ENCODE results near the gene KIAA1671.
A peak's percentile ranks its signal among the peaks of the same experiment; 100 is the strongest.
"Not testable (repeated sequence)": the region's sequence is repeated elsewhere in the genome, so short reads cannot be mapped to it uniquely, and the experiment has no call there.

The KIAA1671 gene

DNA sequence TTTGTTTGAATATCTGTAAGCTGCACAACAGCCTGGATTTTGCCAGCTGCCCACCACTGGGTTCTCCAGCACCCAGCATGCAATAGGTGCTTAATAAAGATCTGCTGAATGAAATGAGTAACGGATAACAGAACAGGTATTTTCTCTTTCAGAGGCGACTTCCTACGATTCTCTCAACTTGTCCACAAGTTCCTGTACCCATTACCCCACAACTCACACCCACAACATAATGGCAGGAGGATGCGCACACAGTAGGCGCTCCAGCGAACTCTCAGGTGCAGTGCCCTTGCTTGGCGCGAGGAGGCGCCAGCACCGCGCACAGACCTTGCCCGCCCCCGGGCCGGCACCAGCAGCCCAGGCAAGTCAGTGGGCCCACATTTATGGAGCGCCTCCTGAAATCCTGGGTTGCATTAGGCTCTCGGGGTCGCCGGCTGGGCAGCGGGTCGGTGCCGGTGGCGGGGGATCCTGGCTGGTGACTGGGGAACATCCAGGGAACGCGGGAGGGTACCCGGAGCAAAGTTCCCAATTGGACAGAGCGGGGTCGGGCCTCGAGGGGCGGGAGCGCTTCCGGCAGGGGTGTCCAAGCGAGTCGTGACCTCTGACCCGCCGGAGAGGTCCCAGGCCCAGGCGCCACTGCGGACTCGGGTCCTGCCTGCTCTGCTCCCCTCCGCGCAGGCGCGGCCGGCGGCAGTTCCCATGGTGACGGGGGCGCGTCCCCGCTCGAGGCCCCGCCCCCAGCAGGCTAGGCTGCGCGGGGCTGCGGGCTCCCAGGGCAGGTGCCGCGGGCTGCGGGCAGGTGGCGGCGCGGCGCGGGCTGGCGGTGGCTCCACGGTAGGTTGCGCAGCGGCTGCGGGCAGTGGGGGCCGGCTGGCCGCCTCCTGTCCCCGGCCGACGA, at the start of gene KIAA1671:
KIAA1671 (plus strand) TSS at position 775 of the 895 bp plus-strand sequence. CDS start 75,284 bp downstream, outside the sequence.
- DNase-seq (ENCODE audit: low read depth in 3 of 3, low spot score in 1 of 3), result peak; percentile 69 to 84 (median 71)

DNA sequence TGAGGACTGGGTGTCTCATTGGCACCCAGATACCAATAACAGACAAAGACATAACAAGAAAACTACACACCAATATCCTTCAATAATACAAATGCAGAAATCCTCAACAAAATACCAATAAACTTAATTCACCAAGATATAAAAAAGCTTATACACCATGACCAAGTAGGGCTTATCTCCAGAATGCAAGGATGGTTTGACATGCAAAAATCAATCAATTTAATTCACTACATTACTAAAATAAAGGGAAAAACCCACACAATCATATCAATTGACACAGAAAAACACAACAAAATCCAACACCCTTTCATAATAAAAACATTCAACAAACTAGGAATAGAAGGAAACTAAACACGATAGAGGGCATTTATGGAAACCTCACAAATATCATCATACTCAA, 46.6 kb upstream of the KIAA1671 start:
- no peak for DNase-seq (ENCODE audit: low read depth in 3 of 3, low spot score in 1 of 3)

DNA sequence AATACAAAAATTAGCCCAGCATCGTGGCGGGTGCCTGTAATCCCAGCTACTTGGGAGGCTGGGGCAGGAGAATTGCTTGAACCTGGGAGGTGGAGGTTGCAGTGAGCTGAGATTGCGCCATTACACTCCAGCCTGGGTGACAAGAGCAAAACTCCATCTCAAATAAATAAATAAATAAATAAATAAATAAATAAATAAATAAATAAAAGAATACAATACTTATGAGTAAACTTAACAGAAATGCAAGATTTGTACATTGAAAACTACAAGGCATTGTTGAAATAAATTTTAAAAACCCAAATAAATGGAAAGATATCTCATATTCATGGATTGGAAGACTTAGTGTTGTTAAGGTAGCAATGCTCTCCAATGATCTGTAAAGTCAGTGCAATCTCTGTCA, 45.4 kb upstream of the KIAA1671 start:
- DNase-seq (ENCODE audit: low read depth in 3 of 3, low spot score in 1 of 3), result not testable (repeated sequence)

DNA sequence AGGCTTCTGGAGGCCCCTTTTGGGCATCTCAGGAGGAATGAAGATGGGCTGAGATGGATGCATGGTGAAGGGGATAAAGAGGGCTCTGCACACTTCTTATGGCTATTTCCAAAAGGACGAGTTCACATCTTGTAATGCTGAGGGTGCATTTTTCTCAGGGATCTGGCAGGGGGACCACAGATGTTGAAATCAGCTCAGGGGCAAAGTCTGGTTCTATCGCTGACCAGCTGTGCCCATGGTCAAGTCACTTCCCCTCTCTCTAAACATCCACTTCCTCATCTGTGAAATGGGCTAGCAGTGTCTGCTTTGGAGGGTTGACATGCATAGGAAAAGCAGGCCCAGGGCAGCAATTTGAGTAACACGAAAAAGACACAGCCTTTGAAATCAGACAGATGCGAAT, 32.5 kb upstream of the KIAA1671 start:
- no peak for DNase-seq (ENCODE audit: low read depth in 3 of 3, low spot score in 1 of 3)

DNA sequence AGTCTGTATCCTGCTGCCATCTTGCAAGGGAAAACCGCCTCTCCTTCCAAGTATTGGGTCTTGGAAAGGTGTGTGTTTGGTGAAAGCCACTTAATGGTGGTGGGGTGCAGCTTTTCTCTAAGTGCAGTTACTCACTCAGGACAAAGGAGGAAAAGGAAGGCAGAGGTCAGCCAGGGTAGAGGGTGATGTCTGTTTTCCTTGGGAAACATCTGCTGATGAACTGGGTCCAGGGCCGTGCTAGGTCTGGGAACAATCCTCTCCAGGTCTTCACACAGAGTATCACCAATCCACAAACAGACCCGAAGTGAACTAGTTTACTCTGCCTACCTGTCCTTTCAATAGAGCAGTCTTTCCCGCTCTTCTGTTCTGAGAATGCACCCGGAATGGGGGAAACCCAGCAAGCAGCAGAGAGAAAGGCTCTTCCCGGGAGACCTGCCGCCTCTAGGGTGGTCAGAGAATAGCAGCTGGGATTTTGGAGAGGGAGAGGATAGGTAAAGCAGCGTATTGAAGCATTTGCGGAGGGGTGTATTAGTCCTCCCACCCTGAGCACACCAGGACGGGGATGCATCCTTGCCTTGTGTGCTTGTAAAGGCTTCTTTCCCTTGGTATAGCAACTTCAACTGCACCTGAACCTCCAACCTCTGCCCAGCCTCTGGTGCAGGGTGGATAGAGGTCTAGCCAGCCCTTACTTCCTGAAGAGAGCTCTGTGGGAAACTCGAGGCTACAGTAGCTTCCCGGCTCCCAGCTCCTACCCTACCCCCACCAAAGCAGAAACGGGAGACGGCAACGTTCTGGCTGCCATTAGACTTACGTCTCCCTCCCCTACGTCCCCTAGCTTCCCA, 26.7 kb upstream of the KIAA1671 start:
- DNase-seq (ENCODE audit: low read depth in 3 of 3, low spot score in 1 of 3), result no peak

- no peak for DNase-seq (ENCODE audit: low read depth in 3 of 3, low spot score in 1 of 3)
Measured at GRCh38 chr22:24926428-24926725, 26.1 kb upstream of the KIAA1671 start.

DNA sequence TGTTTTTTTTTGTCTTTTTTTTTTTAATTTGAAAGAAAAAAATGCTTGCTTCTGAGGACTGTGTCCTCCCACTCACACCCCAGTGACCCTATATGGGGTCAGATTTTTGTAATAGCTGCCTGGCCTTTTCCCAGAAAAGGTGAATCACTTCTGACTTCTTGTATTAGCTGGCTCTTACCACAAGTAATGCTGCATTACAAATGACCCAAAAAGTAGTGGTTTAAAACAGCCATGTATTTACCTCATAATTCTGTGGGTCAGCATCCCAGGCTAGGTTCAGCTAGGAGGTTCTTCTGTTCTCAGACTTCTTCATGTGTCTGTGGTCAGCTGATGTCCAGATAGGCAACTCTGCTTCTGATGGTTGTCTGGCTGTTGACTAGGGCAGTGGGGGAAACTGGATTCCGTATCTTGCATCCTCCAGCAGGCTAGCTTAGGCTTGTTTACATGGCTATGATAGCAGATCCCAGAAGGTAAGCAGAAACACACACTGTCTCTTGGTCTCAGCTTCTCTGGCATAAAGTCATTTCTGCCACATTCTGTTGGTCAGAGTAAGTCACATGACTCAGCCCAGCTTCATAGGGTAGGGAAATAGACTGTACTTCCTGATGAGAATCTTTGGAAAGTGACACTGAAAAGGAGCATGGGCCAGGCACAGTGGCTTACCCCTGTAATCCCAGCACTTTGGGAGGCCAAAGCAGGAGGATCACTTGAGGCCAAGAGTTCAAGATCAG, 25.5 kb upstream of the KIAA1671 start:
- DNase-seq (ENCODE audit: low read depth in 3 of 3, low spot score in 1 of 3), result no peak

- DNase-seq (ENCODE audit: low read depth in 3 of 3, low spot score in 1 of 3), result no peak
Measured at GRCh38 chr22:24928322-24928721, 24.2 kb upstream of the KIAA1671 start.

DNA sequence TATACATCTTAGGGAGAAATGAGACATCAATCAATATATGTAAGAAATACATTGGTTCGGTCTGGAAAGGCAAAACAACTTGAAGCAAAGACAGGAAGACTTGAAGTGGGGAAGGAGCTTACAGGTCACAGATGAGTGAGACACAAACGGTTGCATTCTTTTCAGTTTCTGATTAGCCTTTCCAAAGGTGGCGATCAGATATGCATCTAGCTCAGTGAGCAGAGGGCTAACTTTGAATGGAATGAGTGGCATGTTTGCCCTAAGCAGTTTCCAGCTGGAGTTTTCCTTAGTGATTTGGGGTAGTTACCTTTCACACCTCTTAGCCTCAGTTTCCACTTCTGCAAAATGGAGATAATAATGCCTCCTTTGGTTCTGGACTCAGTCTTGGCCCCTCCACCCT, 21.8 kb upstream of the KIAA1671 start:
- no peak for DNase-seq (ENCODE audit: low read depth in 3 of 3, low spot score in 1 of 3)

GRCh38 chr22:24935771-24936483, 16.6 kb upstream of the KIAA1671 start:
- no peak for DNase-seq (ENCODE audit: low read depth in 3 of 3, low spot score in 1 of 3)

DNA sequence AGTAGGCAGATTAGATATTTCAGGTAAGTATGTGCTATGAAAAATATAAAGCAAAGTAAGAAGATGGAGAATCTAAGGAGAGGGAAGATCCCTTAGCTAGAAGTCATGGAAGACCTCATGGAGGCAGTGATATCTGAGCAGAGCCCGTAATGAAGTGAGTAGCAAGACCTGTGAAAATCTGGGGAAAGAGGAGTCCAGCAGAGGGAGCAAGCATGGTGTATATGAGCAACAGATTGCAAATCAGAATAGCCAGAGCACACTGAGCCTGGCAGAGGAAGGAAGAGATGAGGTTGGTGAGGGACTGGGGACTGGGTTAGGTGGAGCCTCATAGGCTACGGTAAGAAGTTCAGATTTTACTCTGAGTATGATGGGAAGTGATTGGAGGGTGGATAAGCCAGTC, 15.4 kb upstream of the KIAA1671 start:
- no peak for DNase-seq (ENCODE audit: low read depth in 3 of 3, low spot score in 1 of 3)

DNA sequence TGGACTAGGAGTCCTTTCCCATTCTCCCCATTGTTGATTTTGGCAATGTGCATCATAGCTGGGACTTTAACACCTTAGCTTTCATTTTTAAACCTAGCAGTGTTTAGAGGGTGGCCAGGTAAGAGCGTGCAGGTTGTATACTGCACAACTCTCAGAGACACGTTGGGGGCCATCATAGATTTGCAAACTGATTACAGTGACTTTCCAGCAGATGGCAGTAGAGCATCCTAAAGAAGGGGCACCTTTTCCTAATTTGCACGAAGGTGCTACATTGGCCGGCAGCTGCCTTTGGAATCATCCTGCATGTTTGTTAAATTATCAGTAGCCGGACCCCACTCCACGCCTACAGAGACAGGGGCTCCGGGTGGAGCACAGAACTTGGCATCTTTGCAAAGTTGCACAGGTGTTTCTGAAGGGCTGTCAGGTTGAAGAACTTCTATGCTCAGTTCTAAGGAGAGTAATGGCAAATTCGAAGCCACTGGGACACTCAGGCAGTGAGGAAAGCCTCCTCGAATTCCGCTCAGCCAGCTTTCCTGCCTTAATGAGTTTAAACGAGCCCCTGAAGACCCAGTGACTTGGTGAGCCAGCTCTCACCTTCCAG, 13.7 kb upstream of the KIAA1671 start:
- DNase-seq (ENCODE audit: low read depth in 3 of 3, low spot score in 1 of 3), result no peak

GRCh38 chr22:24942301-24942700, 10.2 kb upstream of the KIAA1671 start:
- no peak for DNase-seq (ENCODE audit: low read depth in 3 of 3, low spot score in 1 of 3)

GRCh38 chr22:24944217-24944937, 8.1 kb upstream of the KIAA1671 start:
- DNase-seq (ENCODE audit: low read depth in 3 of 3, low spot score in 1 of 3), result no peak

- DNase-seq (ENCODE audit: low read depth in 3 of 3, low spot score in 1 of 3), result no peak
Measured at GRCh38 chr22:24945430-24945829, 7.1 kb upstream of the KIAA1671 start.

DNA sequence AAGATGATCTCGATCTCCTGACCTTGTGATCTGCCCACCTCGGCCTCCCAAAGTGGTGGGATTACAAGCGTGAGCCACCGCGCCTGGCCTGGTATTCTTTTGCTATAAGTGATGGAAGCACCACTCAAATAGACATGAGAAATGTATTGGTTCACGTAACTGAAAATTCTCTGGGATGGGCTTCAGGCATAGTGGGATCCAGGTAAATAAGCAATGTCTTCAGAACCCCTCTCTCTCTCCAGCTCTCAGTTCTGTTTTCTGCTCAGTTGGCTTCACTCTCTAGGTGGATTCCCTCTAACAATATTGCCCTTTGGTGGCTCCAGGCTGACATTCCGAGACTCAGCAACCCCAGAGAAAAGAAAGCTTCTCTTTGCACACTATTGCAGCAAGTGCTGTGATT, 5.1 kb upstream of the KIAA1671 start:
- no peak for DNase-seq (ENCODE audit: low read depth in 3 of 3, low spot score in 1 of 3)

DNA sequence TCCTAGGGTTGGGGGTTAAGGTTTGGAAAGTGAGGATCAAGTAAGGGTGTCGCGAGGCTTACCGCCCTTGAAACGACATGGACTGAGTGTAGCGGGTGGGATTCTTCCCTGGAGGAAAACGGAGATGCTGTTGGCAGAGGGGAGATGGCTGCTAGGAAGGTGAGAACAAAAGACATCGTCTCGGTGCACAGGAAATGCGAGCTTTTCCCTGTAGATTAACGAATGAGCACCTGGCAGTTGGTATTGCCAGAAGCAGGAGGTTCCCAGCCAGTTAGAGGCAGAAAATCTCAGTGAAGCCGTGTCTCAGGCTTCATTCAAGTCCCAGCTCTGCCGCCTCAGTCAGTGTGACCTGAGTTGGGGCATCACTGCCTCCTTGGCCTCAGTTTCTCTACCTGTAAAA, 4.6 kb upstream of the KIAA1671 start:
- no peak for DNase-seq (ENCODE audit: low read depth in 3 of 3, low spot score in 1 of 3)

GRCh38 chr22:24948356-24949202, 3.9 kb upstream of the KIAA1671 start:
- no peak for DNase-seq (ENCODE audit: low read depth in 3 of 3, low spot score in 1 of 3)

- DNase-seq (ENCODE audit: low read depth in 3 of 3, low spot score in 1 of 3), result no peak
Measured at GRCh38 chr22:24950272-24950902, 2.1 kb upstream of the KIAA1671 start.
